HG03575 (cell line): ENCODE data around the gene ERBB2.
"Not testable (repeated sequence)": the region's sequence is repeated elsewhere in the genome, so short reads cannot be mapped to it uniquely, and the experiment has no call there.

Experiments used
- ATAC-seq: cut with Tn5 transposase; IDR thresholded peaks from one replicate; pipeline ENCODE4 v1.9.1; 2021; ENCODE audit not compliant: unreplicated experiment, insufficient number of reproducible peaks, low FRiP score; ENCODE audit errors: extremely low read depth

The ERBB2 gene

GRCh38 chr17:39700148-39700987 is 504 bp downstream of the ERBB2 start:
- no peak for ATAC-seq

DNA sequence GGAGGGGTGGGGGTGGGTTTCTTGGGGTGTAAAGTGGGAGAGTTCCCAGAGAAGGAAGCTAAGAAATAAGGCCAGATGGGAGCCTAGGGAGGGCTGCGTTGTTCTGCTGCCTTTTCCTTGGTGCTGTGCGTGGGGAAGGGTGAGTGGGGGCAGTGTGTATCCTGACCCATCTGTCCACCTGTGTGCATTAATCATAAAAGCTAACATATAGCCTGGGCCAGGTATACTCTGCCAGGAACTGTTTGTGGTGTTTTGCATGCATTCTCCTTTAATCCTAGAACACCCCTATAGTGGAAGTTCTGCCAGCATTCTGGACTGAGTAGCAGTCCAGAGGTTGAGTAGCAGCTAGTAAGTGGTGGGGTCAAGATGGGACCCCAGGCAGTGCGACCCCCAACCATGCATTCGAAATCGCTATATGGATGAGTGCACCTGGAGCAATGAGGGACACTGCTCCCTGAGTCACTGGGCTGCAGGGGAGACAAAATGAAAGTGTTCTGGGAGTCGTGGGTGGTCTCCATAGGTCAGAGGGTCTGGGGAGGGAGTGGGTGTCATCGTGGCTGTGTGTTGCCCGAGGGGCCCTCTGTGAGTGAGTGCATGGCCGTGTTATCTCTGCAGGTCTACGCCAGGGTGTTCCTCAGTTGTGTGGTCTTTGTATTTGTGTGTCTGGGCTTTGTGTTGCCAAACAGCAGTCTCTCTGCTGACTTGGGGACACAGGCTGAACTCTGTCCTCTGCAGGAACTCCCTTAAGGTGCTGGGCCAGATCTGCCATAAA is 1.3 kb downstream of the ERBB2 start:
- ATAC-seq: no peak

- no peak for ATAC-seq
Observed at GRCh38 chr17:39701784-39702422, 2.0 kb downstream of the ERBB2 start.

- no peak for ATAC-seq
Observed at GRCh38 chr17:39702901-39703893, 3.3 kb downstream of the ERBB2 start.

GRCh38 chr17:39703913-39704312 is 4.0 kb downstream of the ERBB2 start:
- no peak for ATAC-seq

DNA sequence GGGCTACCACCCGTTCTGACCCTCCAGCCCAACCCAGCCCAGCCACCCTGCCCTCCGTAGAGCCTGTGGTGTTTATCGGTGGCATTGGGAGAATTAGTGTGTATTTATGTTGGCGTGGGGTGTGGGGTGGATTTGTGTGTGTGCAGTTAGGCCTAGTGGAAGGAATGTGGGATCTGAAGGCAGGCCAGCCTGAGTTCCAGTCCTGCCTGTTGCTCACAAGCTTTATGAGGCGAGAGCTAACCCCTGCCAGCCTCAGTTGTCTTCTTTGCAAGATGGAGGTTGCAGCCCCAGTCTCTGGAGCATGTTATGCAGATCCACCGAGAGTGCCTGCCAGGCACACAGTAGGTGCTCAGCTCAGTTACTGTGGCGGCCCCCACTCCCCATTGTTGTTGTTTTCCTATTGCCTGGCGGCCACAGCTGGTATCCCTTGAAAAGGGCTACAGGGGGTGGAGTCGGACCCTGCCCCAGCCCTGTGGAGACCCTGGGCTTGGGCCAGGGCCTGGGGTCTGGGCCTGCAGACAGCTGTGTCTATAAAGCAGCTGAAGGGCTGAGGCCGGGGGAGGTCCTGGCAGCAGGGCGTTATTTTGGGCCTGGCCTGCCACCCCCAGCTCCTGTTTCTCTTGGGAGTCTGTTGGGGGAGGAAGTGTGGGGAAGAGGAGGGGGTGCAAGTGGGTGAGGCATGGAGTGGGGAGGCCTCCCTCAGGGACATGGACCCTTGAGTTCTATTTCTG is 5.1 kb downstream of the ERBB2 start:
- no peak for ATAC-seq

DNA sequence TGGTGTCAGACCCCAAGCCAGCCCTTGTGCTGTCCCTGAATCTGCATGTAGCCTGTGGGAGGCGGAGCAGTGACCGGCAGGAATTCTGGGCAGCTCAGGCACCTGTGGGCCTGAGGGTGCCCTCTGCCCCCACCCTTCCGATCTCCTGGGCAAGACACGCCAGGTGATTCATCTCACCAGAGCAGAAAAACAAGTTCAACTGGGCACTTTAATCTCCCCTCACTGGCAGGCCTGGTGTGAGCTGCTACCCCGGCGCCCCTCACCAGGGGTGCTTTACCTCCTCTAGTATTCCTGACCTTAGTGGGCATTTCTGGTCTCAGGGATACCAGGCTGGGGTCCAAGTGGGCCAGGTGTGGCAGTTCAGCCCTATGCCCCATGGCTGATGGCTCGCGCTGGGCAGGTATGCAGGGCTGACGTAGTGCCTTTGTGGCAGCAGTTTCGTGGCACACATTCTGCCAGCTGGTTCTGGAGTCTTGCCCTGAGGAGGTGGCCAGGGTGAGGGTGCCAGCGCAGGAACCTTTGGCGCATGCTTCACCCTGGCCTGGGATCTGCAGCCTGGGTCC is 6.0 kb downstream of the ERBB2 start:
- no peak for ATAC-seq

DNA sequence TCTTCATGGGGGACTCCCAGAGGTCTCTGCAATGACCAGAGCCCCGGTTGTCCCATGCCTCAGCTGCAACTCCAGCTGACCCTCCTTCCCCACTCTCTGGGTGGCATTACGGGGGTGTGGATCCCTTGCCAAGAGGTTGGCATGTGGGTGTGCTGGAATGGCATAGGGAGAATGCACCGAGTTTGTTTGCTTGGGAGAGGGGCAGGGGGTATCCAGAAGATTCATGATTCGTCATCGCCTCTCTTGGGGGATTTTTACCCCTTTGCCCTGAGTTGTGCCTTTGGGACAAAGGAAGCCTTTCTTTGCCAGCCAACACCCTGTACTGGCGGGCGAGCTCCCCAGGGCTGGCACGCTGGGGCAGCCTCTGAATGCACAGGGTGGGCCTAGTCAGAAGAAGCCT is 6.5 kb downstream of the ERBB2 start:
- ATAC-seq: no peak

- ATAC-seq: no peak
Observed at GRCh38 chr17:39706921-39707337, 7.1 kb downstream of the ERBB2 start.

- no peak for ATAC-seq
Observed at GRCh38 chr17:39709319-39709997, 9.6 kb downstream of the ERBB2 start.

- ATAC-seq: no peak
Observed at GRCh38 chr17:39709998-39710964, 10.4 kb downstream of the ERBB2 start.

DNA sequence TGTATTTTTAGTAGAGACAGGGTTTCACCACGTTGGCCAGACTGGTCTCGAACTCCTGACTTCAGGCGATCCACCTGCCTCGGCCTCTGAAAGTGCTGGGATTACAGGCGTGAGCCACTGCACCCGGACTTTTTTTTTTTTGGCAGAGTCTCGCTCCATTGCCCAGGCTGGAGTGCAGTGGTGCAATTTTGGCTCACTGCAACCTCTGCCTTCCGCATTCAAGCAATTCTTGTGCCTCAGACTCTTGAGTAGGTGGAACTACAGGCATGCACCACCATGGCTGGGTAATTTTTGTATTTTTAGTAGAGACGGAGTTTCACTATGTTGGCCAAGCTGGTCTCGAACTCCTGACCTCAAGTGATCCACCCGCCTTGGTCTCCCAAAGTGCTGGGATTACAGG is 11.2 kb downstream of the ERBB2 start:
- not testable (repeated sequence) for ATAC-seq

GRCh38 chr17:39711851-39712250 is 12.0 kb downstream of the ERBB2 start:
- ATAC-seq: no peak

GRCh38 chr17:39714234-39714633 is 14.4 kb downstream of the ERBB2 start:
- ATAC-seq: no peak

- no peak for ATAC-seq
Observed at GRCh38 chr17:39715375-39716072, 15.7 kb downstream of the ERBB2 start.
